ENCODE measurements around the gene CPLANE1.
"Not testable (repeated sequence)": the region's sequence is repeated elsewhere in the genome, so short reads cannot be mapped to it uniquely, and the experiment has no call there.

The CPLANE1 gene

DNA sequence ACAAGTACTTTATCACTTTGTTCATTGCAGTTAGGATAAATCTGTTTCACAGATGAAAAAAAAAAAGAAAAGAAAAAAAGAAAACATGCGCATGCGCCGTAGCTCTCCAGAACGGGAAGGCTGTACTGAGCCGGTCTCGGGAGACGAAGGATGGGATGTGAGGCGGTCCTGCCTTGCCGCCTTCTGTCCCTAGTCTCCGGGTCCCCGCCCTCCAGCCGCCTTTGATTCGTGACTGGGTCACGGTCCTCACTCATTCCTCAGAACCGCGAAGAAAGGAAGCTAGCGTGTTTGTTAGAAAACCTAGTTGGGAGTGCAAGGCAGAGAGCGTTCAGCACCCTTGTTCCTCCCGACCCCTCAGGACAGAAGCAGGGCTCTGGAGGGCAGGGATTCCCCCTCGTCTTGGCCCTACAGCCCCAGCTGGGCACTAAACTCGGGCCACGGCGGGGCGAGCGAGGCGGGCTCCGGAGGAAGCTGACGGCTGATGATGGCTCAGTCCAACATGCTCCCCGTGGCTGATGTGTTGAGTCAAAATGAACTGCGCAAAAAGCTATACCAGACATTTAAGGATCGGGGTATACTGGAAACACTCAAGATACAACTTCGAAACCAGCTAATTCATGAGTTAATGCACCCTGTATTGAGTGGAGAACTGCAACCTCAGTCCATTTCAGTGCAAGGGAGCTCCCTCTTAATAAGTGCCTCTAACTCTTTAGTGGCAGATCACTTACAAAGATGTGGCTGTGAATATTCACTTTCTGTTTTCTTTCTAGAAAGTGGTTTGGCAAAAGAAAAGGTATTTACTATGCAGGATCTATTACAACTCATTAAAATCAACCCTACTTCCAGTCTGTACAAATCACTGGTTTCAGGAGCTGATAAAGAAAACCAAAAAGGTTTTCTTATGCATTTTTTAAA is 40.0 kb downstream of the CPLANE1 start:
- DNase-seq (ENCODE audit: low read depth in 3 of 3): no peak

DNA sequence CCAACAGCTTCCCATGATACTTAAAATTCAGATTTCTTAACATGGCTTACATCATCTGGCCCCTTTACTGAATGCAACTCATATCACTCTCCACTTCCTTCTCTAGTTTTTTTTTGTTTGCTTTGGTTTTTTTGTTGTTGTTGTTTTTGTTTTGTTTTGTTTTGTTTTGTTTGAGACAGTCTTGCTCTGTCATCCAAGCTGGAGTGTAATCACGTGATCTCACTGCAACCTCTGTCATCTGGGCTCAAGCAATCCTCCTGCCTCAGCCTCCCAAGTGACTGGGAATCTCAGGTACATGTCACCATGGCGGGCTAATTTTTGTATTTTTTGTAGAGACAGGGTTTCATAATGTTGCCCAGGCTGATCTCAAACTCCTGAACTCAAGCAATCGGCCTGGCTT is 41.4 kb downstream of the CPLANE1 start:
- DNase-seq (ENCODE audit: low read depth in 3 of 3): no peak

DNA sequence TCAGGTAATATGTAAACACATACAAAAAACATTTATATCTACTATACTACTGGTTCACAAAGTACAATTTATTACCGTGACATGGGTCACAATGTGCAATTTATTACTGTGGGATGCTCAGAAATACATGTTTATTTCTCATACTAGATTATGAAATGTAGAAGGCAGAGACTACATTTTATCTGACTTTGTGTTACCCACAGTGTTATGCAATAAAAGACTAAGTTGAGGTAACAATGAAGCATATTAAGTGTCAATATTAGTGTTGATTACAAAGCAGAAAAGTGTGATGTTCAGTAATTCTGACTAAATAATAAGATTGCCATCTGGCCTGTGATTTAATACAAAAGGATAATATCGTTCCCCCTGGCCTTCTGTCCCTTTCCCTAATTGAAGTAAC is 42.4 kb downstream of the CPLANE1 start:
- no peak for DNase-seq (ENCODE audit: low read depth in 3 of 3)

DNA sequence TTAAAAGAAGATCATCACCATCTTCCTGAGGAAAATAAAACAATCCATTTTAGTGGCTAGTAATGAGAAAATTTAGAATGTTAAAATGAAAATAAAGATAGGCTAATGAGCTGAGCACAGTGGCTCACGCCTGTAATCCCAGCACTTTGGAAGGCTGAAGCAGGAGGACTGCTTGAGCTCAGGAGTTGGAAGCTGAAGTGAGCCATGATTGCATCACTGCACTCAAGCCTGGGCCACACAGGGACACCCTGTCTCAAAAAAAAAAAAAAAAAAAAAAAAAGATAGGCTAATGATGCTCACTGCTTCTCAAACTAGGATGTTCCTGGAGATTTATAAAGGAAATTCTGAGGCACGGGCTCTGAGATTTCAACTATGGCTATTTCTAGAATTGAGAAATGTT is 50.3 kb downstream of the CPLANE1 start:
- DNase-seq (ENCODE audit: low read depth in 3 of 3): no peak

DNA sequence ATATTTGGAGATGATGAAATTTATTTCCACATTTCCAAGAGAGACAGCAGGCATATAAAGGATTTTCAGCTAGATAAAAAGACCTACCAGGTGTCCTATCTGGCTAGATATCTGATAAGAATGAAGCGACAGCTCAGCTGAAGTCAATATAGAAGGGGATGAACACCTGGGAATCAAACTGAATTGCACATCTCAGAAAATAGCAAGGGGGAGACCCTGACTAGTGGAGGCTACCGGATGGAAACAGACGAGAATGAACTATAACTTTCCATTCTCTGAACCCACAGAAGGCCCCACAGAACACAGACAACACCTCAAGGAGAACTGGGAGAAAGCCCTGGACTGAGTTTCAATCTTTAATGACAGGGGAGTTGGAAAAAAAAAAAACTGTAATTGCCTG is 51.1 kb downstream of the CPLANE1 start:
- DNase-seq (ENCODE audit: low read depth in 3 of 3): no peak

DNA sequence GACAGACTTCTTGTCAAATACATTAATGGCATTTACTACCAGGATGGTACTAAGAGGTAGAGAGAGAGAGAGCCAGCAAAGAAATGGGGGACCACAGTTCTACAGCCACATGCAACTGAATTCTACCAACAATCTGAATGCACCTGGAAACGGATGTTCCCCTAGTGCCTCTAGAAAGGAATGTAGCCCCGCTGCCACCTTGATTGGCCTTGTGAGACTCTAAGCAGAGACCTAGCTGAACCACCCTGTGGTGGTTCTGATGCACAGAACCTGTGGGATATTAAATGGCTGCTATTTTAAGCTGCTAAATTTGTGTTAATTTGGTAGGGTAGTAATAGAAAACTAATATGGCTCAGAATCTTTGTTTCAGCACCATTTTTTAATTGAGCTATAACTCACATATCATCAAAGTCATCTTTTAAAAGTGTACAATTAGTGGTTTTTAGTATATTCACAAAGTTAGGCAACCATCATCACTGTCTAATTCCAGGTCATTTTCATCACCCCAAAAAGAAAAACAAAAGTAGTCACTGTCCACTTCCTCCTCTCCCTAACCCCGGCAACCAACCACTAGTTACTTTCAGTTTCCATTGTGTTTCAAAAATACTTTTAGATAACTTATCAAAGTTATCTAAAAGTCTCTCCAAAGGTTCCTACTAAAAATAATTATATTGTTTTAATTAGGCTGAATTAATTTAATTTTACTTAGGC is 51.7 kb downstream of the CPLANE1 start:
- no peak for DNase-seq (ENCODE audit: low read depth in 3 of 3)

DNA sequence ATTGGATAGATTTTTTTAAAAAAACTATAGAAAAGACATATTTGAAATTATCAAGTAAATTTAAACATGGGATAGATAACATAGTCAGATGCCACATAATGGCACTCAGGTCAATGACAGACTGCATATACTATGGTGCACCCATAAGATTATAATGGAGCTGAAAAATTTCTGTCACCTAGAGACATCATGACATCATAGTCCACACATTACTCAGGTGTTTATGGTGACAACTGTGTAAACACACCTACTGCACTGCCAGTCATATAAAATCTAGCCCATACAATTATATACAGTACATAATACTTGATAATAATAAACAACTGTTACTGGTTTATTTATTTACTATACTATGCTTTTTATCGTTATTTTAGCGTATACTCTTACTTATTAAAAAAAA is 58.6 kb downstream of the CPLANE1 start:
- DNase-seq (ENCODE audit: low read depth in 3 of 3): no peak

DNA sequence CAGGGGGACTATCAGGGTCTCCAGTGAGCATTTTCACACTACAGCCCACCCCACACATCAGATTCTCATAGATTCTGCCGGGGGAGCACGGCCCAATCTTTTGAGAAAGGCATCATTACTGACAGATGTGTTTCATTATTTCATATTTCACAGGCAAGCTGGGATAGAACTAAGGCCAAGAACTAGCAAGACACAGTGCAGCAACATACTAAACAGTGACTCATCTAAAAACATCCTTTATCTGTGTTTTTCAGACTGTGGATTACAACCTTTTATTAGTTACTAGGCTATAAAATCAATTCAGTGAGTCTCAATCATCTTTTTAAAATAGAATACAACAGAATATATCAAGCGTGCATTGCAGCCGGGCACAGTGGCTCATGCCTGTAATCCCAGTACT is 59.8 kb downstream of the CPLANE1 start:
- DNase-seq (ENCODE audit: low read depth in 3 of 3): no peak

DNA sequence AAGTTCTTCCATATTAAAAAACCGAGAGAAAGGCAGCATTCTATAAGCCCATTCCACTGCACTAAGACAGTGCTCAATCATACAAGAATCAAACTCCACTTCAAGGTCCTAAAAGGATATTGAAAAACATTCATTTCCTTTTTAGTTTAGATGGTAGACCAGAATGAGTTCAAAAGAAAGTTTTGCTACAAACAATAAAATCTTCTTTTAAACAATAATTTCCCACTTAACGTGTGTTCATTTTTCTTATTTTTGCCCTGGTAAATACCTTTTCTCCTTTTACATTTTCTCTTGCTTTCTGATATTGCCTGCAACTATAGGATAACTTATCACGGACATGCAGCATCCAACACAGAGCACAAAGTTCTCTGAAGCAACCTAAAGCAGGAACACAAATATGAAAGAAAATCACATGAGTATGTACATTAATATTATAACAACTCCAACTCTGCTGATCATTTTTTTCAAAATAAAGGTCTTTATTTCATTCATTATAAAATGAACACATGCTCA is 61.7 kb downstream of the CPLANE1 start:
- no peak for DNase-seq (ENCODE audit: low read depth in 3 of 3)

DNA sequence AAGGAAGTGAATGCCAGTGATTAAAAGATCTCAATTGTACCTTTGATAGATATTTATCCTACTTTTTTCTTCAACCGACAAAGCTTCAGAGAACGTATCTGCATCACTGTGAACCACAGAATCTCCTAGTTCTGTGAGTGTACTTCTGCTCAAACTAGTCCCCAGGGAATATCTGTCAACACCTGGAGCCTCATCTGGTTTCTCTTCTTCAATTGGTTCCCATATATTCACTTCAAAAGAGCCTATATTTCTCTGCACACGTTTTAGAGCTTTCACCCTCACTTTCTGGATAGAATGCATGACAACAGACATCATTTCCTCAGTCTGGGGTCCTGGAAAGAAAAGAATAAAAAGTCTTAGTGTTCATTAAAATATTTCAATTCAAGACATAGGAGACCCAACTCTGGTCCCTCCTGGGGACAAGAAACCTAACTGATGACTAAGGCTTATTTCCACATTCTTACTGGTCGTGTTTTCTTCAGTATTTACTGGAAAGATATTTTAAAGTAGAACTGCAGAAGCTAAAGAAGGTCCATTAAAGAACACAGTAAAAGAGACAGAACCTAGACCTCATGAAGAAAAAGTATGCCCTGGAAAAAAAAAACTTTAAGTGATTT is 64.3 kb downstream of the CPLANE1 start:
- no peak for DNase-seq (ENCODE audit: low read depth in 3 of 3)

DNA sequence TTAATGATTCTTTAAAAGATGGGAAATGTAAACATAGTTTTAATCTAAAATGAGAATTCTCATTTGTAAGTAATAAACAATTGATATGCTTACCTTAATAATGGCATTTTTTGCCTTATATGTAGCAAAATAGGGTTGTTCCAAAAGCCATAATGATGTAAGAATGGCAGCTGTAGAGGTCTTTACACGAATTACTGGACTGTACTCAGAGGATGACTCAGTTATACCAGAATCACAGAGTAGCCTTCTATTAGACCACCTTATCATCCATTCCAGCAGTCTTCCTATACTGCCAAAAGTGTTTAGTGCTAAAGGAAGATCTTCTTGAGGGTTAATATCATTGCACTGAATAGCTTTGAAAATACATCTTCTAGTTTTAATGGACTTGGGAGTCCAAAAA is 66.5 kb downstream of the CPLANE1 start:
- DNase-seq (ENCODE audit: low read depth in 3 of 3): no peak

DNA sequence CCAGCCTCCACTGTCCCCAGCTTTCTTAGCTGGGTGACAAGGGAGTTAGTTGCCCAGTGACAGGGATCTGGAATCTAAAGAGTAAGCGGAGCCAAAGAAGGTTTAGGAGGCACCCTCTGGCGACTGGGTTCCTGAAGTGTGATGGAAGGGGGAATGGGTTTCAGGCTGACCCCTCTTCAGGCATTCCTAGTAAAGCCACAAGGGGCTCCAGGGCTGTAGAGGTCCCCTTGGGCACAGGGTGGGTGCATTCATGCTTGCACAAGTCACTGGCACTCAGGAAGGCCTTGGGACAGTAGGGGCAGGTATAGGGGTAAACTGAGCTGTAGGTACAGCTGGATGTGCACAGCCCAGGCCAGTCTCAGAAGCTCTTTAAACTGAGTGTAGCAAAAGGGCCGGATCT is 74.2 kb downstream of the CPLANE1 start:
- no peak for DNase-seq (ENCODE audit: low read depth in 3 of 3)

DNA sequence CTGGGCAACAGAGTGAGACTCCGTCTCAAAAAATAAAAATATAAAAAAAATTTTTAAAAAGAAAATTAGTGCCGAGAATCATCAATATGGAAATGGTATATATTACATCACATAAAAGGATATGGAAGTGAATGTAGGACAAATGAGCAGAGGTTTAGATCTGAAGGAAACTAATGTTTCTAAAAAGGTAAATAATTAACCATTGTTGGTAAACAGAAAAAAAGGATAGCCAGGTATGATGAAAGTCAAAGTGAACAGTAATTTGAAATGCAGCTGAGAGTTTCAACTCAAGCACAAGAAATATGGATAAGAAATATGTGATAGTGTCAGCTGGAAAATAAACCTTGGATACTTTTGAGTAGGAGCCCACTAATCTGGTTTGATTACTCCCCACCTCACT is 76.2 kb downstream of the CPLANE1 start:
- no peak for DNase-seq (ENCODE audit: low read depth in 3 of 3)

DNA sequence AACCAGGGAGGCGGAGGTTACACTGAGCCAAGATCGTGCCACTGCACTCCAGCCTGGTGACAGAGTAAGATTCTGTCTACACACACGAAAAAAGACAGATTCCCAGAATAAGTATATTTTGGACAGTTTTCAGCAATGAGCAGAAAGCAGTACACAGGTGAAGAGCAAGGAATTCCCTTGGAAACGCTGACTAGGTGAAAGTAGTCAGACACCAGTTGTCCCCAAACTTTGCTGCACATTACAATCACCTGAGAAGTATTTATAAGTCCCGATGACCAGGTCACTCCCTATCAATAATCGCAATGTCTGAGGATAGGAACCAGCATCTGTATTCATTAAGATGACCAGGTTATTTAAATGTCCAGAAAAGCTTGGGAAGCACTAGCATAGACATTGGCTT is 78.3 kb downstream of the CPLANE1 start:
- DNase-seq (ENCODE audit: low read depth in 3 of 3): no peak

DNA sequence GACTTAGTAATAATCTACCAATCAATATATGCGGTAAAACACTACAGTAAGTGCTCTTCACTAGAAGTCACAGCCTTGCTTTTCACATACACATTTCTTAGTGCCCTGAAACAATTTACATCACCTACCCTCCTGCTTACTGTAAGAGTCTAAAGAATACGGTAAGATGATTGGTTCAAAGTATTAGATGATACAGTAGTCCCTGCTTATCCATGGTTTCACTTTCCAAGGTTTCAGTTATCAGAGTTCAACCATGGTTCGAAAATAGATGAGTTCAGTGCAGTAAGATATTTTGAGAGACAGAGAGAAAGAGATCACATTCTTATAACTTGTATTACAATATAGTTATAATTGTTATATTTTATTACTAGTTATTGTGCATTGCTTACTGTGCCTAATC is 83.0 kb downstream of the CPLANE1 start:
- DNase-seq (ENCODE audit: low read depth in 3 of 3): no peak

DNA sequence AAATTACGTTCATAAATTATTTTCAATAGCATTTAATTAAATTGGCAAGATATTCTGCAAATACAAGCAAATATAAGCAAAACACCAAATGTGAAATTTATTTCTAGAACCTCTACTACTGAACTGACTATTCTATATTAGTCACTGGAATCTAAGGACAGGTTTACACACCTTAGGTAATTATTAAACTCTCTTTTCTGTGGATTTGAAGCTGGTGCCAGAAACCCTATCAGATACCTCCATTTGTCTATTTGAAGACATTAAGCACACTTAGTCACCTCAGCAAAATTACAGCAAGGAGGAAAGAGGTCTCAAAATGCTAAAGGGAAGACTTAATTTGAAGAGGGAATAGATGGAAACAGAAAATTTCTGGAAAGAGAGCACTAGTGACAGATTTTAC is 83.4 kb downstream of the CPLANE1 start:
- DNase-seq (ENCODE audit: low read depth in 3 of 3): no peak

DNA sequence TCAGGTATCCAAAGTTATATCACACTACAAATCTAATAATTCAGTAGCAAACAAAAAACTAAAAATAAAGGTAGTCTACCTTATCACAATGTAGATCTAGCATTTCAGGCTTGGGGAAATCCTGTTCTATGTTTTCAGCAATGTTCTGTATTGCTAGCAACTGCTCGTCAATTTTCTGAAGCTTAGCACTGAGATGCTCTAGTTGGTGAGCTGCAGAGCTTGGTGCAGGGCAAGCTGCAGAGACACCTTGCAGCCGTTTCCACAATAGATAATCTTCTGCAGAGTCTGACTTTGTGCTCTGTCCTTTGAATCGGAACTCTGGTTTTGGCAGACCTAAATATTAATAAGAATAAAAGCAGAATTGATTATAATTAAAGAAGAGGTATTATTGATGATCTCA is 95.5 kb downstream of the CPLANE1 start:
- DNase-seq (ENCODE audit: low read depth in 3 of 3): no peak

DNA sequence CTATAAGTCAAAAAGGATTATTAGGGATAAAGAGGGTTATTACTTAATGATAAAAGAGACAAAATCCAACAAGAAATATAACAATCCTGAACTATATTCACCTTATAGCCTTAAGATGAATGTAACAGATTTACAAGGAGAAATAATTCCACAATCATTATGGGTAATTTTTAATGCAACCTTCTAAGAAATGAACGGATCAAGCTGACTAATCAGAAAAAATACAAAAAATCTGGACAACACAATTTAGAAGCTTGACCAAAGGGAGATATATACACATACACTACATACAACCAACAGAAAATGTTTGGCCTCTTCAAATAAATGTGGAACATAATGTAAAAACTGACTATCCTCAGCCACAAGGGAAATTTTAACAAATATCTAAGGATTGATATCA is 102.3 kb downstream of the CPLANE1 start:
- no peak for DNase-seq (ENCODE audit: low read depth in 3 of 3)

DNA sequence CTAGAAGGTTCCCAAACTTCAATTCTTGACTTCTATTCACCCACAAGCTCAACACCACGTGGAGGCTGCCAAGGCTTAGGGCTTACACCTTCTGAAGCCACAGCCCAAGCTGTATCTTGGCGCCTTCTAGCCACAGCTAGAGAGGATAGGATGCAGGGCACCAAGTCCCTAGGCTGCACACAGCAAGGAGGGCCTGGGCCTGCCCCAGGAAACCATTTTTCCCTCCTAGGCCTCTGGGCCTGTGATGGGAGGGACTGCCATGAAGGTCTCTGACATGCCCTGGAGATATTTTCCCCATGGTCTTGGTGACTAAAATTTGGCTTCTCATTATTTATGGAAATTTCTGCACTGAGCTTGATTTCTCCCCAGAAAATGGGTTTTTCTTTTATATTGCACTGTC is 112.5 kb downstream of the CPLANE1 start:
- no peak for DNase-seq (ENCODE audit: low read depth in 3 of 3)

DNA sequence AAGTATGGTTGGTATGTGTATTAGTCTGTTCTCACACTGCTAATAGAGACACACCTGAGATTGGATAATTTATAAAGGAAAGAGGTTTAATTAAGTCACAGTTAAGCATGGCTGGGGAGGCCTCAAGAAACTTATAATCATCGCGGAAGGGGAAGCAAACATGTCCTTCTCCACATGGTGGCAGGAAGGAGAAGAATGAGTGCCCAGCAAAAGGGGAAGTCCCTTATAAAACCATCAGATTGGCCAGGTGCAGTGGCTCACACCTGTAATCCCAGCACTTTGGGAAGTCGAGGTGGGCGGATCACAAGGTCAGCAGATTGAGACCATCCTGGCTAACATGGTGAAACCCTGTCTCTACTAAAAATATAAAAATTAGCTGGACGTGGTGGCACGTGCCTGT is 113.9 kb downstream of the CPLANE1 start:
- DNase-seq (ENCODE audit: low read depth in 3 of 3): not testable (repeated sequence)

DNA sequence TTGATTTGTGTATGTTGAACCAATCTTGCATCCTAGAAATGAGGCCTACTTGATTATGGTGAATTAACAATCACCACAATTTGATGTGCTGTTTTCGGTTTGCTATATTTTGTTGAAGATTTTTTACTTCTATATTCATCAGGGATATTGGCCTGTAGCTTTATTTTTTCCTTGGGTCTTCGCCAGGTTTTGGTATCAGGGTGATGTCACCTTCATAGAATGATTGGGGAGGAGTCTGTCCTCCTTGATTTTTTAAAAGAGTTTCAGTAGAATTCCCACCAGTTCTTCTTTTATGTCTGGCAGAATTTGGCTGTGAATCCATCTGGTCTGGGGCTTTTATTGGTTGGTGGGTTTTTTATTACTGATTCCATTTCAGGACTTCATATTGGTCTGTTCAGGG is 115.2 kb downstream of the CPLANE1 start:
- DNase-seq (ENCODE audit: low read depth in 3 of 3): no peak

DNA sequence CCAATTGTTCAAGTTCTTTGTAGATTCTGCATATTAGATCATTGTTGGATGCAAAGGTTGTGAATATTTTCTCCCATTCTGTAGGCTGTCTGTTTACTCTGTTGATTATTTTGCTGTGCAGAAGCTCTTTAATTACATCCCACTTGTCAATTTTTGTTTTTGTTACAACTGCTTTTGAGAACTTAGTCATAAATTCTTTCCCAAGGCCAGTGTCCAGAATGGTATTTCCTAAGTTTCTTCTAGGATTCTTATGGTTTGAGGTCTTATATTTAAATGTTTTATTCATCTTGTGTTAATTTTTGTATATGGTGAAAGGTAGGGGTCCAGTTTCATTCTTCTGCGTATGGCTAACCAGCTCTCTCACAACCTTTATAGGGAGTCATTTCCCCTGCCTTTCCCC is 116.5 kb downstream of the CPLANE1 start:
- DNase-seq (ENCODE audit: low read depth in 3 of 3): no peak

DNA sequence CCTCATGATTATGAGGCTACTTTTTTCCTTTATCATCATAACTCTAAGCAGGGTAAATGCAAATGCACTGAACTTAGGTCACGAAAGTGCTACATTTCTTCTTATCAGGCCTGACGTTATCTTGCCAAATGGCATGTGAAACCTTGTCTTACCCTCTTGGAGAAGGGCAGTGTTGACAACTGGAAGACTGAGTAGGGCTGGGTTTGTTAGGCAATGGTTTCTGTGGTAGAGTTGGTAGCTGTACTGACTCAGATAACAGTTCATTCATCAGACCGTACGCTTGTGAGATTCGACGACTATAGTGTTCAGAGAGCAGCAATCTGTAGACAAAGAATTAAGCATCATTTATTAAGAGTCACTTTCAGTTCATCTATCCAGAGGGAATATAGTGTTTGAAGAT is 127.7 kb downstream of the CPLANE1 start:
- no peak for DNase-seq (ENCODE audit: low read depth in 3 of 3)
